Measurements from ENCODE around the gene SPSB3.

Gene SPSB3

GRCh38 chr16:1786242-1787055 is 4.1 kb upstream of the SPSB3 start:
- Histone ChIP-seq H3K36me3 (ENCODE audit: control insufficient read depth, insufficient read depth, low read length, severe bottlenecking) (peaks cover 9% of the 10 kb centered on the region), H3K4me3 (ENCODE audit: low read length) (no peak overlapping the region)
- DNase-seq (ENCODE audit: low read depth), result no peak

GRCh38 chr16:1785846-1786170 is 3.4 kb upstream of the SPSB3 start:
- Histone ChIP-seq H3K4me1 (ENCODE audit: control insufficient read depth, insufficient read depth, low read length) (peaks cover 5% of the 10 kb centered on the region), H3K36me3 (ENCODE audit: control insufficient read depth, insufficient read depth, low read length, severe bottlenecking) (peaks cover 9% of the 10 kb centered on the region), H3K9ac (ENCODE audit: low read length) (no peak overlapping the region), H3K27me3 (replicated peaks; ENCODE audit: control insufficient read depth, insufficient read depth, low read length) (no peaks in the 10 kb centered on the region), H3K9me3 (ENCODE audit: control insufficient read depth, low read length) (no peaks in the 10 kb centered on the region), H3K4me3 (ENCODE audit: low read length) (no peak overlapping the region)
- no peak for DNase-seq (ENCODE audit: low read depth)

More at GRCh38 chr16:1786242-1787055, 4.1 kb upstream of the SPSB3 start:
- H3K9me3 ChIP-seq (ENCODE audit: control insufficient read depth, low read length), result no peaks in the 10 kb centered on the region
- H3K9ac ChIP-seq (ENCODE audit: low read length), result no peak overlapping the region
- no peaks in the 10 kb centered on the region for H3K27me3 ChIP-seq (replicated peaks; ENCODE audit: control insufficient read depth, insufficient read depth, low read length)
- H3K4me1 ChIP-seq (ENCODE audit: control insufficient read depth, insufficient read depth, low read length), result peaks cover 2% of the 10 kb centered on the region

- H3K4me1 ChIP-seq (ENCODE audit: control insufficient read depth, insufficient read depth, low read length), result peaks cover 5% of the 10 kb centered on the region
- no peak overlapping the region for H3K4me3 ChIP-seq (ENCODE audit: low read length)
- no peaks in the 10 kb centered on the region for H3K27me3 ChIP-seq (replicated peaks; ENCODE audit: control insufficient read depth, insufficient read depth, low read length)
- peaks cover 9% of the 10 kb centered on the region for H3K36me3 ChIP-seq (ENCODE audit: control insufficient read depth, insufficient read depth, low read length, severe bottlenecking)
- no peak overlapping the region for H3K9ac ChIP-seq (ENCODE audit: low read length)
- no peaks in the 10 kb centered on the region for H3K9me3 ChIP-seq (ENCODE audit: control insufficient read depth, low read length)
- DNase-seq (ENCODE audit: low read depth), result no peak
Measured at GRCh38 chr16:1784977-1785845, 2.8 kb upstream of the SPSB3 start.

GRCh38 chr16:1781758-1782407 is 488 bp downstream of the SPSB3 start:
- Histone ChIP-seq H3K36me3 (ENCODE audit: control insufficient read depth, insufficient read depth, low read length, severe bottlenecking) (peaks cover 11% of the 10 kb centered on the region), H3K4me1 (ENCODE audit: control insufficient read depth, insufficient read depth, low read length) (peaks cover 5% of the 10 kb centered on the region)
- peak; percentile 56 for DNase-seq (ENCODE audit: low read depth)

GRCh38 chr16:1781254-1781653 is 1.1 kb downstream of the SPSB3 start:
- Histone ChIP-seq H3K36me3 (ENCODE audit: control insufficient read depth, insufficient read depth, low read length, severe bottlenecking) (peaks cover 15% of the 10 kb centered on the region), H3K27me3 (replicated peaks; ENCODE audit: control insufficient read depth, insufficient read depth, low read length) (no peaks in the 10 kb centered on the region), H3K9ac (ENCODE audit: low read length) (peak overlapping the region; percentile 89), H3K4me1 (ENCODE audit: control insufficient read depth, insufficient read depth, low read length) (peaks cover 5% of the 10 kb centered on the region), H3K9me3 (ENCODE audit: control insufficient read depth, low read length) (no peaks in the 10 kb centered on the region), H3K4me3 (ENCODE audit: low read length) (peak overlapping the region; percentile 88)
- DNase-seq (ENCODE audit: low read depth), result no peak

More at GRCh38 chr16:1781758-1782407, 488 bp downstream of the SPSB3 start:
- Histone ChIP-seq H3K4me3 (ENCODE audit: low read length) (peak overlapping the region; percentile 88), H3K9ac (ENCODE audit: low read length) (peak overlapping the region; percentile 89), H3K9me3 (ENCODE audit: control insufficient read depth, low read length) (no peaks in the 10 kb centered on the region), H3K27me3 (replicated peaks; ENCODE audit: control insufficient read depth, insufficient read depth, low read length) (no peaks in the 10 kb centered on the region)

GRCh38 chr16:1780677-1781072 is 1.7 kb downstream of the SPSB3 start:
- Histone ChIP-seq H3K4me3 (ENCODE audit: low read length) (no peak overlapping the region), H3K27me3 (replicated peaks; ENCODE audit: control insufficient read depth, insufficient read depth, low read length) (no peaks in the 10 kb centered on the region), H3K9me3 (ENCODE audit: control insufficient read depth, low read length) (no peaks in the 10 kb centered on the region), H3K36me3 (ENCODE audit: control insufficient read depth, insufficient read depth, low read length, severe bottlenecking) (peaks cover 18% of the 10 kb centered on the region), H3K9ac (ENCODE audit: low read length) (peak overlapping the region; percentile 89), H3K4me1 (ENCODE audit: control insufficient read depth, insufficient read depth, low read length) (peaks cover 5% of the 10 kb centered on the region)
- DNase-seq (ENCODE audit: low read depth), result no peak

- Histone ChIP-seq H3K4me3 (ENCODE audit: low read length) (no peak overlapping the region), H3K9ac (ENCODE audit: low read length) (no peak overlapping the region), H3K9me3 (ENCODE audit: control insufficient read depth, low read length) (no peaks in the 10 kb centered on the region), H3K36me3 (ENCODE audit: control insufficient read depth, insufficient read depth, low read length, severe bottlenecking) (peaks cover 25% of the 10 kb centered on the region), H3K4me1 (ENCODE audit: control insufficient read depth, insufficient read depth, low read length) (peaks cover 5% of the 10 kb centered on the region), H3K27me3 (replicated peaks; ENCODE audit: control insufficient read depth, insufficient read depth, low read length) (no peaks in the 10 kb centered on the region)
- no peak for DNase-seq (ENCODE audit: low read depth)
Measured at GRCh38 chr16:1779741-1780676, 2.4 kb downstream of the SPSB3 start.

- no peak overlapping the region for H3K4me3 ChIP-seq (ENCODE audit: low read length)
- H3K9ac ChIP-seq (ENCODE audit: low read length), result no peak overlapping the region
- H3K27me3 ChIP-seq (replicated peaks; ENCODE audit: control insufficient read depth, insufficient read depth, low read length), result no peaks in the 10 kb centered on the region
- DNase-seq (ENCODE audit: low read depth), result no peak
- peaks cover 11% of the 10 kb centered on the region for H3K4me1 ChIP-seq (ENCODE audit: control insufficient read depth, insufficient read depth, low read length)
- no peaks in the 10 kb centered on the region for H3K9me3 ChIP-seq (ENCODE audit: control insufficient read depth, low read length)
- peaks cover 26% of the 10 kb centered on the region for H3K36me3 ChIP-seq (ENCODE audit: control insufficient read depth, insufficient read depth, low read length, severe bottlenecking)
Measured at GRCh38 chr16:1779234-1779701, 3.1 kb downstream of the SPSB3 start.

- no peaks in the 10 kb centered on the region for H3K9me3 ChIP-seq (ENCODE audit: control insufficient read depth, low read length)
- H3K36me3 ChIP-seq (ENCODE audit: control insufficient read depth, insufficient read depth, low read length, severe bottlenecking), result peaks cover 26% of the 10 kb centered on the region
- no peak for DNase-seq (ENCODE audit: low read depth)
- no peak overlapping the region for H3K4me3 ChIP-seq (ENCODE audit: low read length)
- no peak overlapping the region for H3K9ac ChIP-seq (ENCODE audit: low read length)
- H3K27me3 ChIP-seq (replicated peaks; ENCODE audit: control insufficient read depth, insufficient read depth, low read length), result no peaks in the 10 kb centered on the region
- H3K4me1 ChIP-seq (ENCODE audit: control insufficient read depth, insufficient read depth, low read length), result peaks cover 16% of the 10 kb centered on the region
Measured at GRCh38 chr16:1778200-1779179, 3.9 kb downstream of the SPSB3 start.

All from adipocyte (in vitro differentiated cells).